ENCODE measurements around the gene LEF1. TPM values are rescaled to one million over a fixed set of nuclear protein-coding genes. Genes with fewer than 3 reads are reported as not detected.
A peak's percentile ranks its signal among the peaks of the same experiment; 100 is the strongest.

LEF1 gene
- total and polyA plus RNA-seq, 5 donors, result 0.20 to 5.1 (median 0.76) TPM

DNA sequence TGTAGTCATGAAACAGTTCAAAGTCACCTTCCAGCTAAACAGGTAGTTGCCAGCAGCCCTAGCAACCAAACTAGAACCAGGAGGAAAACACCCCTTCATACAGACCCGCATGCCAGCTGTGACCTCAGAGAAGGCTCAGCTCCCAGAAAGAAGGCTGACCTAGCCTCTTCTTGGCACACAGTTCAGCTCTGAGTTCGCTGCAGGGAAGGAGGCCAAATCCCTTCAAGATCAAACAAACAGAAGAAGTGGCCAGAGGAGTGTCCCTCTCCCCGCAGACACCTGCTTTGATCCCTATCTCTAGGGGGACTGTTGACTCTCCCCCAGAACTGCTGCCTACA is 123.1 kb downstream of the LEF1 start:
- ATAC-seq (peak; percentile 59 to 64), DNase-seq (peak; percentile 48 to 79 (median 49))
- H3K4me1 ChIP-seq (ENCODE audit: control insufficient read depth, insufficient read depth, low read length), result no peaks in the 10 kb centered on the region
- H3K27me3 ChIP-seq (ENCODE audit: control insufficient read depth, insufficient read depth), result no peaks in the 10 kb centered on the region
- H3K9me3 ChIP-seq (ENCODE audit: control insufficient read depth, low read length), result no peaks in the 10 kb centered on the region
- WGBS, result 43% methylated on average over 3 of the region's 3 CpGs
- no peak overlapping the region for H3K27ac ChIP-seq (ENCODE audit: low read length)
- no peak overlapping the region for H3K4me3 ChIP-seq (ENCODE audit: low read length)
- intact Hi-C loops (cut with DNase I), result no loop called here

DNA sequence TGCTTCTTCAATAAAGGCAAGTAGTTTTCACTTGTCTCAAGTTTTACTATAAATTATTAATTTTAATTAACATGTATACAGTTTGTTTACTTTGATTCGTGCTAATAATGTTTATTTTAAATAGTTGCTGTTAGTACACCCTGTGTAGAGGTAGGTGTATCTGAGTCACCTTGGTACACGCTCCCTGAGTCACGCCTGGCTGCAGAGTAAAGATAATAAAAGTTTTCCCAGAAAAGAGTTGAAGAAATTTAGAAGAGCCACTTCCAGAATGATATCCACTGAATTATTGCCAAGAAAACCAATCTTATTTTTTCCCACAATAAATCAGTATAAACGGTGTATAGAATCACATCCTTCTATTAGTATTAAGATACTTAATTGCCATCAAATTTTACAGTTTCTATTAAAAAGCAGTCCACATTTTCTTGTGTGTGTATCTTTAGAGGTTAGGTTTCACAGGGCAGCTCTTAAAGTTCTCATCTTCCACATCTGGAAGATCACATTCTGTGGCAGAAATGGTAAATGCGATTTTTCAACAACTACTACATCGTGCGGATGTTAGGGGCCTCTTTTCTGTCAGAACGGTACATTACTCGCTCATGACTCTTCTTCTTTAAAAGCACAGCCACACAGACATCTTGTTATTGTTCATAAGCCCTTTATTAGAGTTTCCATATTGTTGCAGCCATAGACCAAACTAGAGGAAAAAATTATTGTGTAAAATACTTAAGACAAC is 123.6 kb downstream of the LEF1 start:
- WGBS, result 78% methylated on average over 9 of the region's 9 CpGs

DNA sequence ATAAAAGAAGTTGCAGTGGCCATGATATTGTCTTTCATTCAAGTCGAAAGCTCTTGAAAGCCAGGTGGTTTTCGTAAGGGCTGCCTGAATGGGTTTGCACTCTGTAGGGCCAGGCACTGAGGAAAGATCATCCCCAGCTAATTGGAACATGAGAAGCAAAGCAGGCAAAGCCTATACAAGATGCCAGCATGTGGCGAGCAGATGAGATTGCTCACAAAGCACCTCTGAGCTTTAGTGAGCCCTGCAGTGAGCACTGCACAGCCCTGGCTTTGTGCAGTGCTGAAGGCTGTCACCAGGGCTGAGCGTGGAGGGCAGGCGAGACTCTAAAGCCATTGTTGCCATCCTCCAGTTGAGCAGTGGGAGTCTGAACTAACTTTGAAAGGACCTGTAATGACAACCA is 125.2 kb downstream of the LEF1 start:
- Histone ChIP-seq H3K27ac (ENCODE audit: low read length) (no peak overlapping the region), H3K27me3 (ENCODE audit: control insufficient read depth, insufficient read depth) (no peaks in the 10 kb centered on the region), H3K4me3 (ENCODE audit: low read length) (no peak overlapping the region), H3K9me3 (ENCODE audit: control insufficient read depth, low read length) (no peaks in the 10 kb centered on the region), H3K4me1 (ENCODE audit: control insufficient read depth, insufficient read depth, low read length) (no peaks in the 10 kb centered on the region)
- intact Hi-C loops (cut with DNase I), result no loop called here
- WGBS, result 82% methylated on average over 5 of the region's 5 CpGs
- DNase-seq (no peak), ATAC-seq (peak in 1 of 2 donors; percentile 22)

More for the DNA sequence above, 123.6 kb downstream of the LEF1 start:
- no peaks in the 10 kb centered on the region for H3K9me3 ChIP-seq (ENCODE audit: control insufficient read depth, low read length)
- no peaks in the 10 kb centered on the region for H3K4me1 ChIP-seq (ENCODE audit: control insufficient read depth, insufficient read depth, low read length)
- H3K27ac ChIP-seq (ENCODE audit: low read length), result no peak overlapping the region
- no peak for DNase-seq
- intact Hi-C loops (cut with DNase I), result no loop called here
- no peaks in the 10 kb centered on the region for H3K27me3 ChIP-seq (ENCODE audit: control insufficient read depth, insufficient read depth)
- ATAC-seq, result no peak
- H3K4me3 ChIP-seq (ENCODE audit: low read length), result no peak overlapping the region

DNA sequence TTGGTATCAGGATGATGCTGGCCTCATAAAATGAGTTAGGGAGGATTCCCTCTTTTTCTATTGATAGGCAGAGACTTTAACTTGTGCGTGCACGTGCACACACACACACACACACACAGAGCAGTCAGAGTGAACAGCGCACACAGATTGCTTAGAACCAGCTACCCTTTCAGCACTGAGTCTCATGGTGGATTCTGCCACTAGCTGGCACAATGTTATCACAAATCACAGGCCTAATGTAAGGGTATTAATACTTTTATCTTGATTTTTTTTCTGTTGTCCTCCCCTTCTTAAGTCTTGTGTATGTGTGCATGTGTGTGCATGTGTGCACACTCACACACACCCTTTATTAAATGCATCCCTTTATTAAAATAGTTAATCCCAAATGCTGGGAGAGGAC is 125.8 kb downstream of the LEF1 start:
- no peaks in the 10 kb centered on the region for H3K27me3 ChIP-seq (ENCODE audit: control insufficient read depth, insufficient read depth)
- no peak overlapping the region for H3K4me3 ChIP-seq (ENCODE audit: low read length)
- H3K4me1 ChIP-seq (ENCODE audit: control insufficient read depth, insufficient read depth, low read length), result no peaks in the 10 kb centered on the region
- DNase-seq (no peak), ATAC-seq (no peak)
- WGBS, result 90% methylated on average over 3 of the region's 3 CpGs
- no peaks in the 10 kb centered on the region for H3K9me3 ChIP-seq (ENCODE audit: control insufficient read depth, low read length)
- no peak overlapping the region for H3K27ac ChIP-seq (ENCODE audit: low read length)
- intact Hi-C loops (cut with DNase I), result no loop called here

DNA sequence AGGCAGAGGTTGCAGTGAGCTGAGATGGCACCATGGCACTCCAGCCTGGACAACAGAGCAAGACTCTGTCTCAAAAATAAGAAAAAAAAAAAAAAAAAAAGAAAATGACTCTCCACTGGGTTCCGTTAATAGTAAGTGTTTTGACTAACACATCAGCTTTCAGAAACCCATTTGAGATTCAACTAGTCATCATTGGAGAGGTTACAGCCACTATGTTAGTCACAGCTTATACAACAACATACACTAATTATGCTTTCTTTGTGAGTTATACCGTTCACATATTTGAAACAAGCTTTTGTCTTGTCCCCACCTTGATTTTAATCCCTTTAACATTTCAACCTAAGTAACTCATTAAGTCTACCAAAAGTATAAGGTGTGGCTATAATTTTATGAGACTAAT is 130.8 kb downstream of the LEF1 start:
- no peaks in the 10 kb centered on the region for H3K4me1 ChIP-seq (ENCODE audit: control insufficient read depth, insufficient read depth, low read length)
- H3K27me3 ChIP-seq (ENCODE audit: control insufficient read depth, insufficient read depth), result no peaks in the 10 kb centered on the region
- DNase-seq (no peak), ATAC-seq (no peak)
- no peak overlapping the region for H3K4me3 ChIP-seq (ENCODE audit: low read length)
- intact Hi-C loops (cut with DNase I), result no loop called here
- WGBS, result 91% methylated on average over 2 of the region's 2 CpGs
- no peak overlapping the region for H3K27ac ChIP-seq (ENCODE audit: low read length)
- H3K9me3 ChIP-seq (ENCODE audit: control insufficient read depth, low read length), result no peaks in the 10 kb centered on the region

DNA sequence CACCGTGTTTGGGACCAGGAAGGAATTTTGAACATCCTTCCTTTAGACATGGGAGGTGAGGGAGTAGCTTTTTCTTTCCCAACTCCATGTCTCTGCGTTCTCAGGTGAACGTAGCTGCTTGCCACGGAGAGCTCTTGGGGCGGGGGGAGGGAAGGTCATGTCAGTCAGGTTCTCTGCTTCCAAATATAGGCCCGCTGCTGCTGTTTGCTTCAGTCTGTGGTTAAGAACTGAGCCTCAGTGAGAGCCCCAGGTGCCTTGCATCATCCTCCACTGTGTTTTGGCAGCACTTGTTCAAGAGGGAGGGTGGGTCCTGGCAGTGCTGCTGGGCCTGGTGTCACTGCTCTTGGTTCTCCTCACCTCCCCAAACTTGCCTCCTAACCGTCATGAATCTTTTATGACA is 132.5 kb downstream of the LEF1 start:
- Histone ChIP-seq H3K9me3 (ENCODE audit: control insufficient read depth, low read length) (no peaks in the 10 kb centered on the region), H3K4me3 (ENCODE audit: low read length) (no peak overlapping the region), H3K27me3 (ENCODE audit: control insufficient read depth, insufficient read depth) (no peaks in the 10 kb centered on the region), H3K27ac (ENCODE audit: low read length) (no peak overlapping the region), H3K4me1 (ENCODE audit: control insufficient read depth, insufficient read depth, low read length) (no peaks in the 10 kb centered on the region)
- DNase-seq (no peak), ATAC-seq (no peak)
- intact Hi-C loops (cut with DNase I), result no loop called here
- 75% methylated on average over 7 of the region's 7 CpGs for WGBS

DNA sequence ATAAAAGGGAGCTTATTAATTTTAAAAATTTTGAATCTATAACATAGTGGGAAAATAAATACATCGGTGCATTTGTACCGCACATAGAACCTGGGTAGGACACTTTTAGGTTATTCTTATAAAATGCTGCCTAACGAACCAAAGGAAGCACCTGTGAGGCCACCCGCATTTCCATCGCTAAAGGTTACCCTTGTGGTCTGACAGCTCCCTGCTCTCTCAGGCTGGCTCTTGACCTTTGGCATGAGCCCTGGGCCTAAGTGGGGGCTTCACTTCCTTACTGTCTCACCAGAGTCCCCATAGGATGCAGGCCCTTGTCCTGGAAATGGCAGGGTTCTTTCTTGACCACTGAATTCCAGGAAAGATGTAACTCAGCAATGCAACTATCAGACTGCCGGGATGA is 133.0 kb downstream of the LEF1 start:
- no peak overlapping the region for H3K27ac ChIP-seq (ENCODE audit: low read length)
- DNase-seq (no peak), ATAC-seq (no peak)
- no peaks in the 10 kb centered on the region for H3K9me3 ChIP-seq (ENCODE audit: control insufficient read depth, low read length)
- H3K4me1 ChIP-seq (ENCODE audit: control insufficient read depth, insufficient read depth, low read length), result no peaks in the 10 kb centered on the region
- H3K27me3 ChIP-seq (ENCODE audit: control insufficient read depth, insufficient read depth), result no peaks in the 10 kb centered on the region
- intact Hi-C loops (cut with DNase I), result no loop called here
- H3K4me3 ChIP-seq (ENCODE audit: low read length), result no peak overlapping the region
- WGBS, result 87% methylated on average over 6 of the region's 6 CpGs

DNA sequence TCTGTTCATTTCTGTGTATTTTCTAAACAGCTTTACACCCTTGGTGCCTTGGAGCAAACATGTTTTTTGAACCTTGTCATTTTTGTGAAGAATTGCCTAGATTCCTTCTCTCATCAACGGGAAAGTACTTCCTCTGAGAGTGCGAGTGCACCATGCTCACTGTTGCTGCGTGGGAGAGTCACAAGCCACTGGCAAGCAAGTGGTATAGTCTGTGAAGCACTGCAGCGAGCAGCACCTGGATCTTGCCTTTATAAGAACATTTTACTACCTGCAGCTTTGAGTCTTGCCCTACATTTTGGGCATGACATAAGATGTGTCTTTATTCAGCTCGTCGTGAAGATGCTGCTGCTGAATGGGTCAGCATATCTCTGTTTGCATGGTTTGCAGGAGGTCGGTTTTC is 134.2 kb downstream of the LEF1 start:
- no peak for ATAC-seq
- H3K4me3 ChIP-seq (ENCODE audit: low read length), result no peak overlapping the region
- 85% methylated on average over 7 of the region's 7 CpGs for WGBS

DNA sequence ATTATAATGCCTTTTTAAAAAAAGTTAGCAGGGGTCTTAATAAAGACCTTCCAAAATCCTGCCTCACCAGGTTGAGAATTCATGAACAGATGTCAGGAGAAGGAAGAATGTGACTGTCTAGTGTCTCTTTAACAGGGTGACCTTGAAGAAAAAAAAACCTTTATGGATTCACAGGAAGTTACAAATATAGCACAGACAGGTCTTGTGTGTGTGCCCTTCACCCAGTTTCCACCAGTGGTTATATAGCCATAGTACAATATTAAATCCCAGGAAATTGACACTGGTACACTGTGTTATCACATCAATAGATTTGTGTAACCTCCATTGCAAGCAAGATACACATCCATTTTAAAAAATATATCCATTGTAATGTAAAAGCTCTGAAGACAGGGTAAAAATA is 135.4 kb downstream of the LEF1 start:
- peak in 1 of 2 donors; percentile 35 for ATAC-seq

More for the DNA sequence above, 134.2 kb downstream of the LEF1 start:
- H3K27ac ChIP-seq (ENCODE audit: low read length), result no peak overlapping the region
- no peaks in the 10 kb centered on the region for H3K9me3 ChIP-seq (ENCODE audit: control insufficient read depth, low read length)
- H3K27me3 ChIP-seq (ENCODE audit: control insufficient read depth, insufficient read depth), result no peaks in the 10 kb centered on the region
- DNase-seq, result no peak
- intact Hi-C loops (cut with DNase I), result no loop called here
- no peaks in the 10 kb centered on the region for H3K4me1 ChIP-seq (ENCODE audit: control insufficient read depth, insufficient read depth, low read length)

DNA sequence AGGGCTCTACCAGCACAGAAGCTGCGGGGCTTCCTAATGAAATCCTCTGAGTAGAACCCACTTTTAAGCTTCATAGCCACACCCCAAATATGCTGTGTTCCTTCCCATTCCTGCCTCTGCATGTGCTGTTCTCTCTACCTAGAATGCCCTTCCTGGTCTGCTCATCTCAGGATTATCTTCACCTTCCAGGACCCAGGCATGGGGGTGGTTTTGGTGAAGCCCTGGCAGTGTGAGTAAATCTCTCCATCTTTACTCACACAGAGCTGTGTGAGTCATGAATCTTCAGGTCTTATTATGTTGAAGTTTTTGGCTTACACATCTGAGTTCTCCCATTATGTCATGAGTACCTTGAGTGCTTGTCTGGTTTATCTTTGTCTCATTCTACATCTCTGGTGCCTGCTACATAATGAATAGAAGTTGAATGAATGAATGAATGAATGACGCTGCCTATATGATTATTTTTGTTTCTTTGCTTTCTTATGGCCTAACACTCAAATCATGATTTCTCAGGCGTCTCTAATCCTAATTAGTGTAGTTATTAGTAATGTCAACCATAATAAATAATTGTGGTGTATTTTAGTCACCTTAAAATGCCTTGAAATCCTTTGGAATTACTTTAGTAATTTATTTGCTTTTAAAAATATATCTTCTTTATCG is 137.2 kb downstream of the LEF1 start:
- WGBS, result 97% methylated on average over 4 of the region's 4 CpGs
- H3K9me3 ChIP-seq (ENCODE audit: control insufficient read depth, low read length), result no peaks in the 10 kb centered on the region
- H3K4me3 ChIP-seq (ENCODE audit: low read length), result no peak overlapping the region
- DNase-seq (no peak), ATAC-seq (no peak)
- intact Hi-C loops (cut with DNase I), result no loop called here
- H3K4me1 ChIP-seq (ENCODE audit: control insufficient read depth, insufficient read depth, low read length), result no peaks in the 10 kb centered on the region
- no peak overlapping the region for H3K27ac ChIP-seq (ENCODE audit: low read length)
- H3K27me3 ChIP-seq (ENCODE audit: control insufficient read depth, insufficient read depth), result no peaks in the 10 kb centered on the region

More for the DNA sequence above, 135.4 kb downstream of the LEF1 start:
- Histone ChIP-seq H3K4me3 (ENCODE audit: low read length) (no peak overlapping the region), H3K27me3 (ENCODE audit: control insufficient read depth, insufficient read depth) (no peaks in the 10 kb centered on the region), H3K27ac (ENCODE audit: low read length) (no peak overlapping the region), H3K4me1 (ENCODE audit: control insufficient read depth, insufficient read depth, low read length) (no peaks in the 10 kb centered on the region), H3K9me3 (ENCODE audit: control insufficient read depth, low read length) (no peaks in the 10 kb centered on the region)
- DNase-seq, result no peak
- intact Hi-C loops (cut with DNase I), result no loop called here

DNA sequence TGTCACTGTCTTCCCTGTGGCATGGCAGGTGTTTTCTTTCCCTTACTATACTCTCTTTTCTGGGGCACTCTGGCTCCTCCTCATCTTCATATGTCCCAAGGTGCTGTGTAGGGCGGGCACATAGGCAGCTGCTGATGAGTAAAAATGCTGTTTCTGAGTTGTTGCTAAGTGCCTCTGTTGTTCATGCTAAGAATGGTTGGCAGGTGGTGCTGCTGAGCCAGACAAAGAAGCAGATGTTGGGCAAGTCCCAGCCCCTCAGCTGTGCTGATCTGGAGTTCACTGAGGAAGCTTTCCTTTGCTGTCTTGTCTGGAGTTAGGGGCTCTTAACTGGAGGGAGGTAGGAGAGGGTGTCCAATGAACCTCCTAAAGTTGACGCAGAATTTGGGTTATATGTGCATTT is 138.4 kb downstream of the LEF1 start:
- peak; percentile 21 to 47 for ATAC-seq
- Histone ChIP-seq H3K4me3 (ENCODE audit: low read length) (no peak overlapping the region), H3K27ac (ENCODE audit: low read length) (no peak overlapping the region), H3K4me1 (ENCODE audit: control insufficient read depth, insufficient read depth, low read length) (no peaks in the 10 kb centered on the region), H3K9me3 (ENCODE audit: control insufficient read depth, low read length) (no peaks in the 10 kb centered on the region), H3K27me3 (ENCODE audit: control insufficient read depth, insufficient read depth) (no peaks in the 10 kb centered on the region)
- intact Hi-C loops (cut with DNase I), result no loop called here
- DNase-seq, result peak in 1 of 3 donors; percentile 39
- 84% methylated on average over 2 of the region's 2 CpGs for WGBS
